GM21447 (cell line): ENCODE measurements around the gene STK38L.
A peak's percentile ranks its signal among the peaks of the same experiment; 100 is the strongest.
"Not testable (repeated sequence)": the region's sequence is repeated elsewhere in the genome, so short reads cannot be mapped to it uniquely, and the experiment has no call there.

ENCODE experiments used
- ATAC-seq: cut with Tn5 transposase; IDR thresholded peaks from one replicate; pipeline ENCODE4 v1.9.1; 2021; ENCODE audit not compliant: unreplicated experiment

STK38L gene

GRCh38 chr12:27226407-27226929 is 17.6 kb upstream of the STK38L start:
- no peak for ATAC-seq

GRCh38 chr12:27229367-27229766 is 14.7 kb upstream of the STK38L start:
- no peak for ATAC-seq

GRCh38 chr12:27231374-27231773 is 12.7 kb upstream of the STK38L start:
- ATAC-seq = not testable (repeated sequence)

GRCh38 chr12:27233814-27234213 is 10.3 kb upstream of the STK38L start:
- ATAC-seq = no peak

- no peak for ATAC-seq
Measured at GRCh38 chr12:27236498-27236897, 7.6 kb upstream of the STK38L start.

GRCh38 chr12:27237790-27238771 is 6.0 kb upstream of the STK38L start:
- peak; percentile 73 for ATAC-seq

GRCh38 chr12:27243006-27243405 is 1.1 kb upstream of the STK38L start:
- ATAC-seq = no peak

GRCh38 chr12:27244689-27245488 is 803 bp downstream of the STK38L start:
- no peak for ATAC-seq

GRCh38 chr12:27246141-27246540 is 2.1 kb downstream of the STK38L start:
- no peak for ATAC-seq

GRCh38 chr12:27246774-27247173 is 2.7 kb downstream of the STK38L start:
- ATAC-seq = no peak

- ATAC-seq = no peak
Measured at GRCh38 chr12:27252934-27253333, 8.8 kb downstream of the STK38L start.

- no peak for ATAC-seq
Measured at GRCh38 chr12:27253347-27253746, 9.3 kb downstream of the STK38L start.

- ATAC-seq = no peak
Measured at GRCh38 chr12:27255806-27256205, 11.7 kb downstream of the STK38L start.

- no peak for ATAC-seq
Measured at GRCh38 chr12:27257104-27257843, 13.2 kb downstream of the STK38L start.

- ATAC-seq = no peak
Measured at GRCh38 chr12:27260746-27261145, 16.7 kb downstream of the STK38L start.

GRCh38 chr12:27261866-27262265 is 17.8 kb downstream of the STK38L start:
- ATAC-seq = no peak

GRCh38 chr12:27270148-27270547 is 26.1 kb downstream of the STK38L start:
- ATAC-seq = no peak

- no peak for ATAC-seq
Measured at GRCh38 chr12:27271206-27271605, 27.1 kb downstream of the STK38L start.

GRCh38 chr12:27272373-27273028 is 28.4 kb downstream of the STK38L start:
- no peak for ATAC-seq

- ATAC-seq = no peak
Measured at GRCh38 chr12:27273114-27273513, 29.0 kb downstream of the STK38L start.
